Measurements from ENCODE around the gene HNRNPL.
"Not testable (repeated sequence)": the region's sequence is repeated elsewhere in the genome, so short reads cannot be mapped to it uniquely, and the experiment has no call there.

HNRNPL gene

DNA sequence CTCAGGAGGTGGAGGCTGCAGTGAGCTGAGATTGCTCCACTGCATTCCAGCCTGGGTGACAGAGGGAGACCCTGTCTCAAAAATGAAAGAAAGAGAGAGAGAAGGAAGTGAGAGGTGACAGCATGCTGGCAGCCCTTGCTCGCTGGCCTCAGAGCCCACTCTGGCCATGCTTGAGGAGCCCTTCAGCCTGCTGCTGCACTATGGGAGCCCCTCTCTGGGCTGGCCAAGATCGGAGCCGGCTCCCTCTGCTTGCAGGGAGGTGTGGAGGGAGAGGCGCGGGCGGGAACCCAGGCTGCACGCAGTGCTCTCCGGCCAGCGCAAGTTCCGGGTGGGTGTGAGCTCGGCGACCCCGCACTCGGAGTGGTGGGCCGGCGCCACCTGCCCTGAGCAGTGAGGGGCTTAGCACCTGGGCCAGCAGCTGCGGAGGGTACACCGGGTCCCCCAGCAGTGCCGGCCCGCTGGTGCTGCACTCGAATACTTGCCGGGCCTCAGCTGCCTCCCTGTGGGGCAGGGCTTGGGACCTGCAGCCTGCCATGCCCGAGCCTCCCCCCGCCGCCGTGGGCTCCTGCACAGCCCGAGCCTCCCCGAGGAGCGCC lies 28.5 kb downstream of the HNRNPL start:
- peaks cover 21% of the 10 kb centered on the region for H3K36me3 ChIP-seq (ENCODE audit: control insufficient read depth, low read length)
- H3K9me3 ChIP-seq (ENCODE audit: control insufficient read depth, insufficient read depth, low read length); H3K4me1 ChIP-seq (ENCODE audit: control insufficient read depth, low read length); H4K20me1 ChIP-seq (ENCODE audit: control insufficient read depth, insufficient read depth, low read depth, low read length); H3K79me2 ChIP-seq (ENCODE audit: control insufficient read depth, low read length); H3K4me3 ChIP-seq (ENCODE audit: low read length); H3K4me2 ChIP-seq (ENCODE audit: low read length); H3K27me3 ChIP-seq (ENCODE audit: control insufficient read depth, low read length); H3K9me2 ChIP-seq (replicated peaks; ENCODE audit: control insufficient read depth, low read length); H3F3A ChIP-seq (ENCODE audit: control insufficient read depth, insufficient read depth); H3K27ac ChIP-seq (ENCODE audit: low read depth, low read length): not testable (repeated sequence)

DNA sequence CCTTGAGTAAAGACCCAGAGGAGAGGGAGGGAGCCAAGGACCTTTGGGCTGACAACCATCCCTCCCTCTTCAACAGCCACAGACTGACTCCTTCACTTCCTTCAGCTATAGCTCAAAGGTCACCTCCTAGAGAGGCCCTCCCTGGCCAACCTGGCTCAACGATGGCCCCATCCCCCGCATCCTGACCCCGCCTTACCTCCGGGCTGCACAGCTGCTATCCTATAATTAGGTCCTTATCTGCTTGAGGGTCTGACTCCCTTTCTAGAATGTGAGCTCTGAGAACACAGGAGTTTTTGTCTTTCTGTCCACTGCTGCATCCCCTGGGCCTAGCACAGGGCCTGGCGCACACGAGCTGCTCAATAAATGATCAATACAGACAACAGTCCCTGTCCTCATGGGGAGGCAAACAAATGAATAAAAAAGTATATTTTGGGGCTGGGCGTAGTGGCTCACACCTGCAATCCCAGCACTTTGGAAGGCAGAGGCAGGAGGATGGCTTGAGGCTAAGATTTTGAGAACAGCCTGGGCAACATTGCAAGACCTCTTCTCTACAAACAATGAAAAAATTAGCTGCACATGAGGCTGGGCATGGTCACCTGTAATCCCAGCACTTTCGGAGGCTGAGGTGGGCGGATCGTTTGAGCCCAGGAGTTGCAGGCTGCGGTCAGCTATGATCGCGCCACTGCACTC lies 30.4 kb downstream of the HNRNPL start:
- Histone ChIP-seq H3K9me3 (ENCODE audit: control insufficient read depth, insufficient read depth, low read length) (peaks cover 4% of the 10 kb centered on the region; the same call in 1 of the 2 replicates), H3K9me2 (replicated peaks; ENCODE audit: control insufficient read depth, low read length) (no peaks in the 10 kb centered on the region), H3K4me1 (ENCODE audit: control insufficient read depth, low read length) (no peaks in the 10 kb centered on the region), H3K79me2 (ENCODE audit: control insufficient read depth, low read length) (no peaks in the 10 kb centered on the region), H3K36me3 (ENCODE audit: control insufficient read depth, low read length) (peaks cover 28% of the 10 kb centered on the region), H3F3A (ENCODE audit: control insufficient read depth, insufficient read depth) (no peaks in the 10 kb centered on the region), H3K27ac (ENCODE audit: low read depth, low read length) (no peak overlapping the region), H4K20me1 (ENCODE audit: control insufficient read depth, insufficient read depth, low read depth, low read length) (no peaks in the 10 kb centered on the region), H3K4me3 (ENCODE audit: low read length) (no peak overlapping the region), H3K27me3 (ENCODE audit: control insufficient read depth, low read length) (no peaks in the 10 kb centered on the region), H3K4me2 (ENCODE audit: low read length) (no peak overlapping the region)
- TF ChIP-seq EZH2phosphoT487 (IDR thresholded peaks at IDR 0.05; ENCODE audit: borderline replicate concordance, low read length): no peak
- TF ChIP-seq, protein P1, sequence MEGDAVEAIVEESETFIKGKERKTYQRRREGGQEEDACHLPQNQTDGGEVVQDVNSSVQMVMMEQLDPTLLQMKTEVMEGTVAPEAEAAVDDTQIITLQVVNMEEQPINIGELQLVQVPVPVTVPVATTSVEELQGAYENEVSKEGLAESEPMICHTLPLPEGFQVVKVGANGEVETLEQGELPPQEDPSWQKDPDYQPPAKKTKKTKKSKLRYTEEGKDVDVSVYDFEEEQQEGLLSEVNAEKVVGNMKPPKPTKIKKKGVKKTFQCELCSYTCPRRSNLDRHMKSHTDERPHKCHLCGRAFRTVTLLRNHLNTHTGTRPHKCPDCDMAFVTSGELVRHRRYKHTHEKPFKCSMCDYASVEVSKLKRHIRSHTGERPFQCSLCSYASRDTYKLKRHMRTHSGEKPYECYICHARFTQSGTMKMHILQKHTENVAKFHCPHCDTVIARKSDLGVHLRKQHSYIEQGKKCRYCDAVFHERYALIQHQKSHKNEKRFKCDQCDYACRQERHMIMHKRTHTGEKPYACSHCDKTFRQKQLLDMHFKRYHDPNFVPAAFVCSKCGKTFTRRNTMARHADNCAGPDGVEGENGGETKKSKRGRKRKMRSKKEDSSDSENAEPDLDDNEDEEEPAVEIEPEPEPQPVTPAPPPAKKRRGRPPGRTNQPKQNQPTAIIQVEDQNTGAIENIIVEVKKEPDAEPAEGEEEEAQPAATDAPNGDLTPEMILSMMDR (IDR thresholded peaks at IDR 0.05; ENCODE audit: low read depth, low read length, poor library complexity, severe bottlenecking): no peak

DNA sequence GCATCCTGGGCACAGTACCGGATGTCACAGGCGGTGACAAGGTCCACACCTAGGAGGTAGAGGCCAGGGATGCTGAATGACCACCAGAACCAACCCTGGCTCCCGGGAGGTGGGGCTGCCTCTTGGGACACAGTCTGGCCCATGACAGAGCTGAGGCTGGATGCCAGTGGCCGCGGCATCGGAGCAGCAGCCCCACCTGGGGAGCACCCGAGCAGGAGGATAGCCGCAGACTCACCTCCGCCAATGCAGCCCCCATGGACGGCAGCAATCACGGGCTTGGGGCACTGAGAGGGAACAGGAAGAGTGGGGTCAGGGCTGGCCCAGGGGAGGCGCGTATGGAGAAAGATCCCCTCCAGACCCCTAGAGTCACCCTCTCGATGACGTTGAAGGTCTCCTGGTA lies 32.7 kb downstream of the HNRNPL start:
- H3K4me3 ChIP-seq (ENCODE audit: low read length): no peak overlapping the region
- H3K36me3 ChIP-seq (ENCODE audit: control insufficient read depth, low read length): peaks cover 16% of the 10 kb centered on the region
- no peak overlapping the region for H3K4me2 ChIP-seq (ENCODE audit: low read length)
- no peak overlapping the region for H3K27ac ChIP-seq (ENCODE audit: low read depth, low read length)
- TF ChIP-seq, protein P1 (IDR thresholded peaks at IDR 0.05; ENCODE audit: low read depth, low read length, poor library complexity, severe bottlenecking): no peak
- no peaks in the 10 kb centered on the region for H3K27me3 ChIP-seq (ENCODE audit: control insufficient read depth, low read length)
- no peaks in the 10 kb centered on the region for H3K79me2 ChIP-seq (ENCODE audit: control insufficient read depth, low read length)
- H3K9me3 ChIP-seq (ENCODE audit: control insufficient read depth, insufficient read depth, low read length): no peaks in the 10 kb centered on the region
- H3F3A ChIP-seq (ENCODE audit: control insufficient read depth, insufficient read depth): no peaks in the 10 kb centered on the region
- H4K20me1 ChIP-seq (ENCODE audit: control insufficient read depth, insufficient read depth, low read depth, low read length): no peaks in the 10 kb centered on the region
- H3K4me1 ChIP-seq (ENCODE audit: control insufficient read depth, low read length): no peaks in the 10 kb centered on the region
- H3K9me2 ChIP-seq (replicated peaks; ENCODE audit: control insufficient read depth, low read length): no peaks in the 10 kb centered on the region

DNA sequence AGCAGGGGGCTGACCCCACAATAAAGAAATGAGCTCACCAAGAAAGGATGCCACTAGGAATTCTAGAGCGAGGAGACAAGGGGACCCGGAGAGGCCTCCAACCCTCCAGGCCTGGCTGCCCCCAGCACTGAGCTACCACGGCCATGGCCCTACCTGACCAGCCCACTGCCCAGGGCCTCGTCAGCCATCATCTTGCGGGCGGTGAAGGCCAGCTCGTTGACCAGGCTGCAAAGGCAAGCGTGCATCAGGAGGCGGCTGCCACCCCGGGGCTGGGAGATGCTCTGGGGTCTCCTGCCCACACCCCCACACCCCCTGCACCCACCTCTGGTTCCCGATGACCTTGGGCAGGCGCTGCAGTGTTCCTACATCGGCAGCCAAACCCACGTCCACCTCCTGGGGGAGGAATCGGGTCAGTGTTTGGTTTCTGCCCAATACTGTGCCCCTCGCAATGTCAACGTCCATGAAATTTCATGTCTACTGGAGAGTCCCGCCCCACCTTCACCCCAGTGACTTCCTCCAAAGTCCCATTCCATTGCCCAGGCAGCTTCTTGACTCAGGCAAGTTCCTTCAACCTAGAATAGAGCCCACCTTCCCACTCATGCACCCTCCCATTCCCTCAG lies 33.5 kb downstream of the HNRNPL start:
- Histone ChIP-seq H3K36me3 (ENCODE audit: control insufficient read depth, low read length) (peaks cover 16% of the 10 kb centered on the region), H3K9me3 (ENCODE audit: control insufficient read depth, insufficient read depth, low read length) (no peaks in the 10 kb centered on the region), H3K9me2 (replicated peaks; ENCODE audit: control insufficient read depth, low read length) (no peaks in the 10 kb centered on the region), H3K27me3 (ENCODE audit: control insufficient read depth, low read length) (no peaks in the 10 kb centered on the region), H4K20me1 (ENCODE audit: control insufficient read depth, insufficient read depth, low read depth, low read length) (no peaks in the 10 kb centered on the region), H3K4me1 (ENCODE audit: control insufficient read depth, low read length) (no peaks in the 10 kb centered on the region), H3K27ac (ENCODE audit: low read depth, low read length) (no peak overlapping the region), H3F3A (ENCODE audit: control insufficient read depth, insufficient read depth) (no peaks in the 10 kb centered on the region), H3K4me3 (ENCODE audit: low read length) (no peak overlapping the region), H3K79me2 (ENCODE audit: control insufficient read depth, low read length) (no peaks in the 10 kb centered on the region), H3K4me2 (ENCODE audit: low read length) (no peak overlapping the region)
- TF ChIP-seq EZH2phosphoT487 (IDR thresholded peaks at IDR 0.05; ENCODE audit: borderline replicate concordance, low read length): no peak
- TF ChIP-seq, protein P1 (IDR thresholded peaks at IDR 0.05; ENCODE audit: low read depth, low read length, poor library complexity, severe bottlenecking): no peak
